Left ventricle myocardium inferior (tissue), 1 donor: Measurements from ENCODE around the gene GRB10. TPM values are rescaled to one million over a fixed set of nuclear protein-coding genes. Genes with fewer than 3 reads are reported as not detected.

ENCODE experiments used
- DNase-seq: peaks from one replicate; pipeline ENCODE4 v3.0.0-alpha.2; 2020
- H3K27ac ChIP-seq: fragments of 200-600 bp; replicated peaks from 2 replicates; pipeline ENCODE4 v1.8.0; 2021
- H3K27me3 ChIP-seq: fragments of 200-600 bp; 2 replicates; pipeline ENCODE4 v1.8.0; 2021; ENCODE audit warnings: low read depth
- H3K36me3 ChIP-seq: fragments of 200-600 bp; 2 replicates; pipeline ENCODE4 v1.8.0; 2021
- H3K4me1 ChIP-seq: fragments of 200-600 bp; 2 replicates; pipeline ENCODE4 v1.8.0; 2021
- H3K4me3 ChIP-seq: fragments of 200-600 bp; 2 replicates; pipeline ENCODE4 v1.8.0; 2021; ENCODE audit warnings: mild to moderate bottlenecking, moderate library complexity
- H3K9me3 ChIP-seq: fragments of 200-600 bp; replicated peaks from 2 replicates; pipeline ENCODE4 v1.8.0; 2021
- CTCF ChIP-seq: fragments of 200-600 bp; IDR thresholded peaks from 2 replicates; pipeline ENCODE4 v1.8.0; 2021; ENCODE audit warnings: antibody characterized with exemption, mild to moderate bottlenecking, borderline replicate concordance
- intact Hi-C: fragments of 100-400 bp; cut with micrococcal nuclease; formaldehyde crosslinking; loops from one replicate; pipeline ENCODE4 v1.11.0; 2022
- total RNA-seq: library from RNA; stranded (reverse); fragmentation: NEBNext Ultra II Directional; extraction: Animal tissue kit (Norgen Biotek cat#: 25700); gene quantifications from one replicate; pipeline ENCODE4 v1.2.1, GENCODE V29; 2021
- donor health status: DM: no; HTN: yes; CAD: no; lungs with severe emphysema.

Gene GRB10
- total RNA-seq, 1 donor from 2014 or later, result 40.6 TPM

GRCh38 chr7:50728184-50728583, 54.5 kb downstream of the GRB10 start:
- no peaks in the 10 kb centered on the region for H3K27me3 ChIP-seq
- H3K36me3 ChIP-seq, result no peaks in the 10 kb centered on the region
- no peak for TF ChIP-seq CTCF
- H3K27ac ChIP-seq, result peak overlapping the region; percentile 46
- H3K9me3 ChIP-seq, result no peaks in the 10 kb centered on the region
- H3K4me3 ChIP-seq, result no peak overlapping the region
- H3K4me1 ChIP-seq, result peaks cover 85% of the 10 kb centered on the region
- DNase-seq, result no peak
- intact Hi-C loops, result no loop called here

- H3K36me3 ChIP-seq, result no peaks in the 10 kb centered on the region
- H3K4me1 ChIP-seq, result peaks cover 88% of the 10 kb centered on the region
- H3K4me3 ChIP-seq, result no peak overlapping the region
- intact Hi-C loops, result no loop called here
- DNase-seq, result no peak
- H3K27ac ChIP-seq, result peak overlapping the region; percentile 46
- TF ChIP-seq CTCF, result no peak
- no peaks in the 10 kb centered on the region for H3K9me3 ChIP-seq
- H3K27me3 ChIP-seq, result no peaks in the 10 kb centered on the region
Observed at GRCh38 chr7:50727711-50728110, 55.0 kb downstream of the GRB10 start.

- Histone ChIP-seq H3K4me3 (no peak overlapping the region), H3K27me3 (no peaks in the 10 kb centered on the region), H3K9me3 (no peaks in the 10 kb centered on the region), H3K27ac (no peak overlapping the region), H3K4me1 (peaks cover 89% of the 10 kb centered on the region), H3K36me3 (no peaks in the 10 kb centered on the region)
- no peak for DNase-seq
- no peak for TF ChIP-seq CTCF
- intact Hi-C loops, result no loop called here
Observed at GRCh38 chr7:50727072-50727471, 55.6 kb downstream of the GRB10 start.

- Histone ChIP-seq H3K4me1 (peaks cover 89% of the 10 kb centered on the region), H3K9me3 (no peaks in the 10 kb centered on the region), H3K27me3 (no peaks in the 10 kb centered on the region), H3K36me3 (no peaks in the 10 kb centered on the region), H3K4me3 (no peak overlapping the region), H3K27ac (no peak overlapping the region)
- TF ChIP-seq CTCF, result no peak
- intact Hi-C loops, result no loop called here
- DNase-seq, result no peak
Observed at GRCh38 chr7:50725774-50726173, 56.9 kb downstream of the GRB10 start.

GRCh38 chr7:50724526-50725520, 57.9 kb downstream of the GRB10 start:
- no peak for DNase-seq
- no peak for TF ChIP-seq CTCF
- H3K27ac ChIP-seq, result no peak overlapping the region
- H3K36me3 ChIP-seq, result no peaks in the 10 kb centered on the region
- no peak overlapping the region for H3K4me3 ChIP-seq
- intact Hi-C loops, result no loop called here
- no peaks in the 10 kb centered on the region for H3K9me3 ChIP-seq
- H3K4me1 ChIP-seq, result peaks cover 89% of the 10 kb centered on the region
- H3K27me3 ChIP-seq, result no peaks in the 10 kb centered on the region
